GM21381 (cell line): ENCODE measurements around the gene WDR19.
"Not testable (repeated sequence)": the region's sequence is repeated elsewhere in the genome, so short reads cannot be mapped to it uniquely, and the experiment has no call there.

ENCODE experiments used
- ATAC-seq: cut with Tn5 transposase; IDR thresholded peaks from one replicate; pipeline ENCODE4 v1.9.1; 2021; ENCODE audit warnings: mild to moderate bottlenecking, moderate library complexity; ENCODE audit not compliant: unreplicated experiment

The WDR19 gene

GRCh38 chr4:39292433-39292832, 110.1 kb downstream of the WDR19 start:
- ATAC-seq, result not testable (repeated sequence)

DNA sequence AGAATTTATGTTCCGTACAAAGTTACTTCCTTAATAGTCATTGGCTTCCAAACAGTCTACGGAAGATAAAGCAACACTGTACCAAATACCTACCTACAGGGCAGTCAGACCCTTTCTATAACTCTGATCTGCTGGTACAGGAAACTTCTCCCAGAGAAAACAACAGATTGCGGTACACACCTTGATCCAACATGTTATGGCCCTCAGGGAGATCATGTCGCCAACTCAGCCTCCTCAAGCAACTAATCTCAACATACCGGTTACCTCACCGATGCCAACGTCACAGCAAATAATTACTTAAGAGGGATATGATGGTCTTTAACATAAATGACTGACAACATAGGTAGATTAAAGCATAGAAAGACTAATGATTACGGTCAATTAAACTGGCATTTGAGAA, 113.5 kb downstream of the WDR19 start:
- no peak for ATAC-seq

GRCh38 chr4:39302901-39303300, 120.6 kb downstream of the WDR19 start:
- no peak for ATAC-seq

DNA sequence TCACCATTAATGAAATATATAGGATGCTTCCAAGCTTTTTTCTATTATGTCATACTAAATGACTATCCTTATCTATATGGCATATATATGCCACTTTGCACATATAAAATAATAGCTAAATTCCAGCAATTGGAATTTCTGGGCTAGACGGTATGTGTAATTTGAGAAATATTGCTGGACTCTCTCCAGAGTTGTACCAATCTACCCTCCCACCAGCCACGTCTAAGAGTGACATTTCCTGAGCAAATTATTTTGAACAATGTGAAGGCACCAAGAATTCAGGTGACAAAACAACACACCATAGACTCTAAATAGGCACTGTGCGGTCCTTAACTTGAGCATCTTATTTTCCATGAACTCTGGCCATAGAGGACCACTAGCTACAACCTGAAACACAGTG, 121.5 kb downstream of the WDR19 start:
- ATAC-seq, result no peak

DNA sequence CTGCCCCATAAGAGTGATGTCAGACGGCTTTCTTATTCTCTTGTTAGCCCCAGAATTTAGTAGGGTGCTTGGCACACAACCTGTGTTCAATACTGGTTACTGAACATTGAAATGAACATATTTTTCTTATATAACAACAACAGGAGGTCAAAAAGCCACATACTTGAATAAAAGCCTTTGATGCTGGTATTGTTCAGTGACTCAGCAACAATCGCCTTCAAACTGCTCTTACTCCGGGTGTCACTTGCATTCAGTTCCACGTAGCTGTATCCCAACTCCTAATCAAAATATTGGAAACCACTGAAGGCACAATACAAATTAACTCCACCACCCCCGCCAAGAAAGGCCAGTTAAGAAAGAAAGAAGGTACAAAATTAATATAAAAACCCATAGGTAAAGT, 122.3 kb downstream of the WDR19 start:
- no peak for ATAC-seq

GRCh38 chr4:39305912-39306677, 123.8 kb downstream of the WDR19 start:
- ATAC-seq, result no peak

GRCh38 chr4:39308611-39309010, 126.3 kb downstream of the WDR19 start:
- ATAC-seq, result no peak

GRCh38 chr4:39312816-39313215, 130.5 kb downstream of the WDR19 start:
- no peak for ATAC-seq

DNA sequence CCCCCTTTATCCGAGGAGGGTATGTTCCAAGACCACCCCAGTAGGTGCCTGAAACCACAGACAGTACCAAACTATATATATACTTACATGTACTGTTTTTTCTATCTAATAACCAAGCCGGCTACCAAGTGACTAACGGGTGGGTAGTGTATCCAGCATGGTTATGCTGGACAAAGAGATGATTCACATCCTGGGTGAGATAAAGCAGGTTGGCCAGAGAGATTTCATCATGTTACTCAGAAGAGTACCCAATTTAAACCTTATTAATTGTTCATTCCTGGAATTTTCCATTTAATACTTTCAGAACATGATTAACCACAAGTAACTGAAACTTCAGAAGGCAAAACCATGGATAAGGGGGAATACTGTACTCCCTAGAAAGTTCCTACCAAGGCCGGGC, 137.3 kb downstream of the WDR19 start:
- ATAC-seq, result no peak

DNA sequence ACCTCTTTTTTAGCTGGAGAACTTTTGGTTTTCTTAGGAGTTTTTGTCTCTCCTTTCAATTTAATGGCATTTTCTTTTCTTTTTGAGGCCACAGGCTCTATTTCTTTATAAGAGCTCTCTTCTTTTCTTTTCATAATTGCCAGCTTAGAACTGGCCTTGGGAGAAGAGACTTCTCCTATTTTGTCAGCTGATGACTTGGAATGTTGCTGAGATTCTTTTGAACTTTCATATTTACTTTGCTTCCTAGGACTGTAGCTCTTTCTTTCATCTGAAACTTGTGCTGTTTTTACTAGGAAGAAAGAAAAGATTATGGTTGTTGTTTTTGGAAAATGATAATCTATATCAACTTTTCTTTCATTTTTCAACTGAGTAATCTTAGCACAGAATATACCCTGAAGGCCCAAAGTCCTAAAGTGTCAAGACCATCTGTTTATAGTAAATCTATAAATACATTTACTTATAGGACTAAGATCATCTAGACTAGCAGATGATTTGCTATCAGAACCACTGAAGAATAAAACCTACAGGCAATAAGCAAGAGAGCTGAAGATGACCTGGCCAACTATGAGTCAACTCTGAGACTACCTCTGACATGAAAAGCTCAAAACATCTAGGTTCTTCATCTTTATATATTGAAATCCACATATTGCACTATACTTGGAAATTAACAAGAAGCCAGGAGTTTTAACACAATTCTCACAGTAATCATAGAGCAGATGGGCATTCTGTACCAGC, 138.2 kb downstream of the WDR19 start:
- ATAC-seq, result no peak

- no peak for ATAC-seq
Observed at GRCh38 chr4:39323821-39324220, 141.5 kb downstream of the WDR19 start.

- ATAC-seq, result no peak
Observed at GRCh38 chr4:39324446-39324845, 142.1 kb downstream of the WDR19 start.

DNA sequence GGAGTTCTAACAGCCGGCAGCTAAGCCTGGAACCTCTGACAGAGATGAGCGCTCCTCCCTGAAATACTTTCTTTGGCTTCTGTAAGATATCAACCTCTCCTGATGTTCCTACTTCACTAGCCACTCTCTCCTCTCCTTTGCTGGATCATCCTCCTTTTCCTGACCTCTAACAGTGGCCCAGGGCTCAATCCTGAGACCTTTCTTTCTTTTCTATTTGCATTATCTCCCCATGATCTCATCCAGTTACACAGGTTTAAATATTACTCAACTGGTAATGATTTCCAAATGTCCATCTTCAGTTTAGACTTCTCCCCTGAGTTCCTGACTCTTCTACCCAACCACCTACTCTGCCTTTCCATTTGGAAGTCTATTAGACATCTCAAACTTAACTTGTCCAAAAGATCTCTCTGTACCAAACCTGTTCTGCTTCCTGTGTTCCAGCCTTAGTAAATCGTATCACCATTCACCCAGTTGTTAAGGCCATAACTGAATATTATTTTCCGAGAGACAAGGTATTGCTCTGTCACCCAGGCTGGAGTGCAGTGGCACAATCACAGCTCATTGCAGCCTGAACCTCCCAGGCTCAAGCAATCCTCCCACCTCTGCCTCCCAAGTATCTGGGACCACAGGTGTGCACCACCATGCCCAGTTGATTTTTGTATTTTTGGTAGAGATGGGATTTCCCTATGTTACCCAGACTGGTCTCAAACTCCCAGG, 142.7 kb downstream of the WDR19 start:
- no peak for ATAC-seq

GRCh38 chr4:39326468-39326977, 144.2 kb downstream of the WDR19 start:
- ATAC-seq, result no peak

- ATAC-seq, result no peak
Observed at GRCh38 chr4:39330353-39330752, 148.0 kb downstream of the WDR19 start.

GRCh38 chr4:39331191-39331590, 148.9 kb downstream of the WDR19 start:
- ATAC-seq, result no peak
